Bone marrow (tissue), 2 donors: ENCODE results near the gene THAP2.
A peak's percentile ranks its signal among the peaks of the same experiment; 100 is the strongest.
"Not testable (repeated sequence)": the region's sequence is repeated elsewhere in the genome, so short reads cannot be mapped to it uniquely, and the experiment has no call there.

Experiments
- DNase-seq, 2 donors: peaks; one replicate each; lab custom pipeline; 2025; lab: John Stamatoyannopoulos, UW

THAP2 gene

DNA sequence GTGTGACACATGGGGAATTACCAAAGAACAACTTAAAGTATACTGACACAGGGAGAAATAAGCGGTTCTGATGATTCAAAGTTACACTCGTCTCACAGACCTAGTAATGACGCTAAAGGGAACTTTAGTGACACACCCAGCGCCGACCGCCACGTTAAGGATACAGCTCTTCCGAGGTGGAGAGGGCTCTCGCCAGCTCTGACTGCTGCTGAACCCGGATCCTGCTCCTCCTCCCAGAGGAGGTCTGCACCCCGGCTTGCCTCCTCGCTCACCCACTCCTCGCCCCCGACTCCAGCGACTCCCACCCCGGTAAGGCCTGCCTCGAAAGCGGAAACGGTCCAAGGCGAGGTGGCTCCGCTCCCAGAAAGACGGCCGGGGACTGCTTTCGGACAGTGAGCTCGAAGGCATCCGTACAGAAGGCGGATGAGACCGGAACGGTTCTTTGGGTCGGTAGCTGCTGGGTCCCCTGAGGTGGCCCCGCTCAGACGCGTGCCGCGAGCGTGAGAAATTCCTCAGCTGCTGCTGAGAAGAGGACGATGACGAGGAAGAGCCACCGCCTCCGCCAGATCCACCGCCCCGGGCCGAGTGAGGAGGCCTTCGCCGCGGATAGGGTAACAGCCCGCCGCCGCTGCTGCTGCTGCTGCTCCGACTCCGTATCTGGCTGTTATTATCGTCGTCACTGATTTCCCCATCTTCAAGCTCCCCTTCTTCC lies 1.1 kb upstream of the THAP2 start:
- DNase-seq: peak; percentile 49 to 87

DNA sequence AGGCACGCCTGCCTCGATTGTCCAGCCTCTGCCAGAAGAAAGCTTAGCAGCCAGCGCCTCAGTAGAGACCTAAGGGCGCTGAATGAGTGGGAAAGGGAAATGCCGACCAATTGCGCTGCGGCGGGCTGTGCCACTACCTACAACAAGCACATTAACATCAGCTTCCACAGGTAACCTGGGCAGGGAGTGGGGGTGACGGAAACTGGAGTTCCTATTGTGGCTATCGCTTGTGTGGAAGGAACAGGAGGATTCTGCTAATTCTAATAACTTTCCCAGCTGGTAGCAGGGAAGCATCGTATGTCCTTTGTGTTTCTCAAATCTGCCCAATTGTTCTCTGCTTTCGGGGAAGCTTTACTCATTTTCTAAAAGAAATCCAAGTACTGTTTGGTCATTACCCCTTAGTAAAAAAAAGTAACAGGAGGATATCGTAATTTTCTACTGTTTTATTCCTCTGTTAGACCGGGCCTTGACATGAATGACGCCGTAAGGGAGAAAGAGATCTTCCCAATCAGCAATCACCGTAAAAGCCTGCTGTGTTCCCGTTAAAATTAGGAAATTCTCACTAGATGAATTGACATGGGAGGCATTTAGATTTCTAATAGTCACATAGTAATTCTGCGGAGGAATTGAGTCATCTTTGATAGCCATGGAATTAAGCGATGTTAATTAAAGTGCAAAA lies 449 bp downstream of the THAP2 start:
- no peak for DNase-seq

DNA sequence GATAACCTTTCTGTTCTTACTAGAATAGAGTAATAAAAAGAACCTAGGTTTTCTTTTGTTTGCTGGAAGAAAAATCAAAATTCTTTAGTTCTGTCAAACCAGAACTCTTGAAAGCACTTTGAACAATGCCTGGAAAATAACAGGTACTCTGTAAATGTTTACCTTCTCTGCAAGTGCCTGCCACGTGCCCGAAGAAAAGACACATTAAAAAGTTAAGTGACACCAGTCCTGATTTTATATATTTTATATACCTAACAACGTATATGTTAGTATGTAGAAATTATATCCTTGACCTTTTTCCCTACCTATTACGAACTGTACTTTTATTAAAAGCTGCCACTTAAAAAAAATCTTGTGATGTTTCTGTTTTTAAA lies 976 bp downstream of the THAP2 start:
- no peak for DNase-seq

DNA sequence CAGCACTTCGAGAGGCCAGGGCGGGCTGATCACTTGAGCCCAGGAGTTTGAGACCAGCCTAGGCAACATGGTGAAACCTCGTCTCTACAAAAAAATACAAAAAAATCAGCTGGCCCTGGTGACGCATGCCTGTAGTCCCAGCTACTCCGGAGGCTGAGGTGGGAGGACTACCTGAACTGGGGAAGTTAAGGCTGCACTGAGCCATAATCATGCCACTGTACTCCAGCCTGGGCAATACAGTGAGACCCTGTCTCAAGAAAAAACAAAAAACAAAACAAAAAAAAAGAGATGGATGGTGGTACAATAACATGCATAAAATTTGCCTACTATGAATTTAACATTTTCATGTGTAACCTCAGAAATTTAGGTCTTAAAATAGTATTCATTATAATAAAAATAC lies 2.2 kb downstream of the THAP2 start:
- DNase-seq: no peak

DNA sequence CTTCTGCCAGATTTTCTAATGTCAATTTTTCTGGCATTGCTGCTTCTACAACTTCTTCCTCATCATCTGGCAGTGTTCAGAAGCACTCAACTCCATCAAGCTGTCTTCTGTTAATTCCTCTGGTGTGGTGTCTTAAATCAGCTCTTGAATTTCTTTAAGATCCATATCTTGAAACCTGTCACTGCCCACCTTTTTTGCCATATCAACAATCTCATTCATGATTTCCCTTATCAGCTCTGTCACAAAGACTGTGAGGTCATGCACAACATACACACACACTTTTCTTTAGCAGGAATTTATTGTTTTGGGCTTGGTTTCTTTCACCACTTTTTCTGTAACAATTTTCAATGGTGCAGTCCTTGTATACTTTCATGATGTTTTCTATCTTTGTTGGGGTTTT lies 7.2 kb downstream of the THAP2 start:
- DNase-seq: no peak

DNA sequence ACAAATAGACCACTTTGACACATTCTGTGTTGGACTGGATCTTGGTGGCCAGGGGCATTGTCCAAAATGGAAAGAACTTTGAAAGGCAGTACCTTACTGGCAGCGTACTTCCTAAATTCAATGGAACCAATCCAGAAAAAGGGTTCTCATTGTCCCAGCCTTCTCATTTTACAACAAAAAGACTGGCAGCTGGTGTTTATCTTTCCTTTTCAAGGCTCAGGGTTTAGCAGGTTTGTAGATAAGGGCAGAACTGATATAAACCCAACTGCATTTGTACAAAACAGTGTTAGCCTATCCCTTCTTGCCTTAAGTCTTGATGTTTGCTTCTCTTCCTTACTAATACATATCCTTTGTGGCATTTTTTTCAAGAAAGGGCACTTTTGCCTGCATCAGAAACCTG lies 7.7 kb downstream of the THAP2 start:
- DNase-seq: no peak

DNA sequence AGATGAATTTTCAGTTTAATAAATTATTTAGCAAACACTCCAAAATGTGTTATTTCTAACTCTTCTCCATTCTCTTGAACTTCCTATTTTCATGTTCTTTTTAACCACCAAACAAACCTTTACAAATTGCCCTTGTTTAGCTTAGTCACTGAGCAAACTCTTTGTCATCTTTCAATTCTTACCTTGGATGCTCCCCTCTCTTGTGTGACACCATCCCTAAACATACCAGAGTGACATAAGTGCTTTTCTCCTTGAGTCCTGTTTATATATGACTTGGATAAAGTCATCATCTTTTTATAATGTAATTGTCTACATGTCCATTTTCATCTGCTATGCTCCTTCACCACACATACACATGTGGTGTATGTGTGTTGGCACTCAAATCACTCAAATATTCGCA lies 18.4 kb downstream of the THAP2 start:
- peak in 1 of 2 donors; percentile 4 for DNase-seq

DNA sequence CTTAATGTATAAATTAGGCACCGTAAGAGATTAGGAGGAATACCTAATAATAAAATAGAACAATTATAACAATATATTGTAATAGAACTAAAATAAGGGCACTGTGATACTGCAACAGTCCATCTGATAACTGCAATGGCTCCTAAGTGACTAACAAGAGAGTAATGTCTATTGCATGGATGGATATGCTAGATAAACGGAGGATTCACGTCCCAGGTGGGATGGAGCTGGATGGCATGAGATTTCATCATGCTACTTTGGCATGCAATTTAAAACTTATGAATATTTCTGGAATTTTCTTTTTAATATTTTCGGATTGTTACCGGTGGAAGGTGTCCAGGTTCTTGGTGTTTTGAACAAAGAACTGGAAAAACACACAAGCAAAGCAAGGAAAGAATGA lies 19.5 kb downstream of the THAP2 start:
- DNase-seq: no peak

DNA sequence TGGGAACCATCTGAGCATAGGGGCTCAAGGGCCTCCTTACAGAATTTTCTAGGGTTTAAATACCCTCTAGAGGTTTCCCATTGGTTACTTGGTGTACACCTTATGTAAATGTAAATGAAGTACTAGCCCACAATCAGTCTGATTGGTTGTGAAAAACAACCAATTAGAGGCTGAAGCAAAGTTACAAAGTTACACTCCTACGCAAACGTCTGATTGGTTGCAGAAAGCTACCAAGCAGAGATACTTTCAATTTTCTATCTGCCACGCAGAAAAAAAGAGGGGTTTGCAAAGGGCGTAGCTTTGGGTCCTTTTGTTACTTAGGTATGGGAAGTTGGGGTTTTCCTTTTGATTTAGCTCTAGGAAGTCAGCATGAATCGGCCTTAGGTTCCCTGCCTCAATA lies 20.0 kb downstream of the THAP2 start:
- DNase-seq: no peak

DNA sequence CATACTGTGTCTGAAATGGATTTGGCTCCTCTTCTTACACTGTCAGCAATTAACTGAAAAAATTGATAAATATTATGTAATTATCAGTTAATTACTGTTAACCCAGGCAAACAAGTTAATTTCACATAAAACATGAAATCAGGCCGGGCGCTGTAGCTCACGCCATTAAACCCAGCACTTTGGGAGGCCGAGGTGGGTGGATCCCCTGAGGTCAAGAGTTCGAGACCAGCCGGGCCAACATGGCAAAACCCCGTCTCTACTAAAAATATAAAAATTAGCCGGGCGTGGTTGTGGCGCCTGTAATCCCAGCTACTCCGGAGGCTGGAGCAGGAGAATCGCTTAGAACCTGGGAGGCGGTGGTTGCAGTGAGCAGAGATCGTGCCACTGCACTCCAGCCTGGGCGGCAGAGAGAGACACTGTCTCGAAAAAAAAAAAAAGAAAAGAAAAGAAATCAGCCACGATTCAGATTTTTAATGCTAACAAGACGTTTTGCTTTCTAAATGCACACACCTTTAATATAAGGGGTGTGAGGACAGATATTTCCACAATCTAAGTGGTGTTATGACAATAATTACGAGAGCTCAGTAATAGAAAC lies 21.3 kb downstream of the THAP2 start:
- no peak for DNase-seq

DNA sequence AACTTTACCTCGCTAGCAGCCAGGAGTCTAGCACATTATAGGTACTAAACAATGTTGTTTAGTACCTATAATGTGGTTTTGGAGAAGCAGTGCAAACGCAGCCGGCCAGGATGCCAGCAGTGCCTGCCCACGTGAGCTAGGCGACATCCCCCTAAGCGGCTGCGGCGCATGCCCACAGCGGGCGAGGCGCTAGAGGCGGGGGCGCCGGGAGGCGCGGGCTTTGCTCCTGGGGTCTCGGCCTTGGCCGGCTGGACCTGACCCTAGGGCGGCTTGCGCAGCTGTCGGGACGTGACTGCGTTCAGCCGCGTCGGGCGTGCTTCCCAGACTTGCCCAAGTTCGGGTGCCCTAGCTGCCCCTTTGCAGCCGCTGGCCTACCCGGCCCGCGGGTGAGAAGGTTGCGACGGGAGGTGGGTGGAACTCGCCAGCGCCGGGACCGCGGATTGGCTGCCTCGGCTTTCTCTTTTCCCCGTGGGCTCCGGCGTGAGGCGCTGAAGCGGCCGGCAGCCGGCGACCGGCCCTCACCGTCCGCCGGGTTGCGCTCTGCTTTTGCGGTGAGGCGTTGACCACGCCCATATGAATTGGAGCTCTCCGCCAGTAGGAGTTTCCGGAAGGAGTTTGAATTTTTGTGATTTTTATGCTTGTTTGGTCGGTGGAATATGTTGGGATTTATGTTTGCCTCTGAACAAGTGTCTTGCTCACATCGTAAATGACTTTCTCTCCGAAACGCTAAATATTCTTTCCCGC lies 22.0 kb downstream of the THAP2 start, which contains the start of gene TMEM19:
Gene TMEM19 (plus strand): TSS at position 169 of the 744 bp plus-strand sequence. CDS start 599 bp downstream, outside the sequence.
- peak; percentile 73 to 77 for DNase-seq

DNA sequence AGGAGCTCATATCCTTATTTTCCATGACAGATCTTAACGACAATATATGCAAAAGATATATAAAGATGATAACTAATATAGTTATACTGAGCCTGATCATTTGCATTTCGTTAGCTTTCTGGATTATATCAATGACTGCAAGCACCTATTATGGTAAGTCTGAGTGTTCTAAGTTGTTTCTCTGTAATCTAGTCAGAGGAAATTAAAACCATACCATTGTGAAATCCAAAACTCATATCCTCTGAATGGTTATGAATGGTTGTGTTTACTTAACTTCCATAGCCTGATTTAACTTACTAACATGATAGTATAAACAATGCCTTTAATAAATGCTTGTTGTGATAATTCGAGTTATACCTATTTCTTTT lies 22.5 kb downstream of the THAP2 start:
- no peak for DNase-seq

DNA sequence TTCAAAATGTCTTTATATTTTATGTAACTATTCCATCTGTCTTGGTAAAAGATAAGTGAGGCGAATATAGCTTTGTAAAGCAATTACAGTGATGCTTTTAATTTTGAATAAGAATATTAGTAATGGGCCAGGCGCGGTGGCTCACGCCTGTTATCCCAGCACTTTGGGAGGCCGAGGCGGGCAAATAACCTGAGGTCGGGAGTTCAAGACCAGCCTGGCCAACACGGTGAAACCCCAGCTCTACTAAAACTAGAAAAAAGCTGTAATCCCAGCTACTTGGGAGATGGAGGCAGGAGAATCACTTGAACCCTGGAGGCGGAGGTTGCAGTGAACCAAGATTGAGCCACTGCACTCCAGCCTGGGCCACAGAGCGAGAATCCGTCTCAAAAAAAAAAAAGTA lies 23.1 kb downstream of the THAP2 start:
- DNase-seq: not testable (repeated sequence)

DNA sequence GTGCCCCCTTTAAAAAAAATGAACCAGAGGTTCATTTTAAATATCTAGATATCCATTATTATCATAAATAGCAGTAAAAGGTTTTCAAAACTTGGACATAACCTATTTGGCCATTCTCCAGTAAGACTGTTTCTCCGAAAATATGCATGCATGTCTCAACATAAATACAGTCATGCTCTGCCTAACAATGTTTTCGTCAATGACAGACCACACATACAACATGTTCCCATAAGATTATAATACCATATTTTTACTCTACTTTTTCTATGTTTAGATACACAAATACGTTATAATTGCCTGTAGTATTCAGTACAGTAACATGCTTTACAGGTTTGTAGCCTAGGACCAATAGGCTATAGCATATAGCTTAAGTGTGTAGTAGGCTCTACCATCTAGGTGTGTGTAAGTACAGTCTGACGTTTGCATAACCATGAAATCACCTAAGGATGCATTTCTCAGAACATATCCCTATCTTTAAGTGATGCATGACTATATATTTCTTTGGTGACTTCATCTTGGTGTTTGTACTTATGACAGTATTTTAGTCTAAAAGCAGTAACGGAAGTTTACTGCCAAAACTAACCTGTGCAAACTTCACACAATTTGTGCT lies 25.0 kb downstream of the THAP2 start:
- no peak for DNase-seq

DNA sequence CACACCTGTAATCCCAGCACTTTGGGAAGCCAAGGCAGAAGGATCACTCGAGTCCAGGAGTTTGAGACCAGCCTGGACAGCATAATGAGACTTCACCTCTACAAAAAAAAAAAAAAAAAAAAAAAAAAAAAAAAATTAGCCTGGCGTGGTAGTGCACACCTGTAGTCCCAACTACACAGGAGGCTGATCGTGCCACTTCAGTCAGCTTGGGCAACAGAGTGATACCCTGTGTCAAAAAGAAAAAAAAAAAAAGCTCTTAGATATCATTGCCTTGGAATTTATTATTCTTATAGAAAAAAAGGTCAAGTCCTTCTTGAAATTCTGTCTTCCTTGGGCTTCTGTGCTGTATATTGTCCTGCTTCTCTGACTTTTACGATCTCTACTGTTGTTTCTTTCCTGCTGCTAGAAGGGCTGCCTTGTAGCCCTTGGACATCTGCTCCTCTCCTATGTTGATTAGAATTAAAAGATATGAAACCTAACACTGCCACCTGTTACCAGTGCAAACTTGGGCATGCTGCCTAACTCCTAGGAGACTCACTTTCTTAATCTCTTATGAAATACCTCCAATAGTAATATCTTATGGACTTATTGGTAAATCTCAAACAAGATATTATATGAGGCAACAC lies 27.5 kb downstream of the THAP2 start:
- no peak for DNase-seq

DNA sequence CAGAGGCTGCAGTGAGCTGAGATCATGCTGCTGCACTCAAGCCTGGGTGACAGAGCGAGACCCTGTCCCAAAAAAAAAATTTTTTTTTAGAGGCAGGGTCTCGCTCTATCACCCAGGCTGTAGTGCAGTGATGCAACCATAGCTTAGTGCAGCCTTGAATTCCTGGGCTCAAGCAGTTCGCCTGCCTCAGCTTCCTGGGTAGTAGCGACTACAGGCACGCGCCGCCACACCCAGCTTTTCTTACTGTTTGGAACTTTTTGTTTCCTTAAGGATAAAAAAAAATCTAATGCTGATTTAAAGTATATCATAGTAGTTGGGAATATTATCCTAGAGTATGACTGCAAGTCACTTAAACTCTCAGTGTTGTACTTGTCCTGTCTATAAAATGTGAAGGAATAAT lies 29.0 kb downstream of the THAP2 start:
- DNase-seq: no peak

DNA sequence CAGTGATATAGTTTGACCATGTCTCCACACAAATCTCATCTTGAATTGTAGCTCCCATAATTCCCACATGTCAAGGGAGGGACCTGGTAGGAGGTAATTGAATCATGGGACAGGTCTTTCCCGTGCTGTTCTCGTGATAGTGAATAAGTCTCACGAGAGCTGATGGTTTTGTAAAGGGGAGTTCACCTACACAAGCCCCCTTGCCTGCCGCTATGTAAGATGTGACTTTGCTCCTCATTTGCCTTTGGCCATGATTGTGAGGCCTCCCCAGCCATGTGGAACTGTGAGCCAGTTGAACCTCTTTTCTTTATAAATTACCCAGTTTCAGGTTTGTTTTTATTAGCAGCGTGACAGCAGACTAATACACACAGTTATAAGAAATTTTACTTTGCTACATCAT lies 29.6 kb downstream of the THAP2 start:
- not testable (repeated sequence) for DNase-seq

DNA sequence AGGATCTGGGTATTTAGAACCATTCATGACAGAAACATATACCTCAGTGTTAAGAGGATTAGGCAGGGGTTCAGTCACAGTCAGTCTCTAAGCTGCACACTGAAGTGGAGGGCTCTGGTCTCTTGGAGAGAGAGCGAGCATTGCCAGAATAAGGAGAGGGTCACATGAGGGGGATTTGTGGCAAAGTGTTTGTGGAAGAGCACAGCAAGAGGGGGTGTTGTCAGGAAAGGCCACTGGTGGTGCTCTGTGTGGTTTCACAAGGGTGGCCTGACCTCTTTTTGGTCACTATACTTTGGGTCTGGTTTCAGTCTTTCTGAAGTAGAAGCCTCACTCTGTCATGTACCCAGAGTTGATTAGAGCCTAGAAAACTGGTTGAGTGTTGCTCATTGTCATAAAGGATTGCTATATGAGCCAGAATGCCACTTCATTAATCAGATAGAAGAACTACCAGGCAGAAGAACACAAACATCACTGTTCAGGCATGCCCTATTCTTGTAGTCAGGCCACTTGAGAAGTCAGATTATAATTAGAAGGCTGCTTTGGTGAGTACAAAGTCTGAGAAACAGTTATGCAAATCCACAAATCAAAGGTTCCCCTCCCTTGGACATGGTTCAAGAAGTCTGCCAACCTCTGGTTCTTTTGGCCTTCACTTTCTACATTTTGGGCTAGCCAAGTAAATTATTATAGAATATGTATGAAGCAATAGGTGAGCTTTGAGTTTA lies 30.2 kb downstream of the THAP2 start:
- no peak for DNase-seq

DNA sequence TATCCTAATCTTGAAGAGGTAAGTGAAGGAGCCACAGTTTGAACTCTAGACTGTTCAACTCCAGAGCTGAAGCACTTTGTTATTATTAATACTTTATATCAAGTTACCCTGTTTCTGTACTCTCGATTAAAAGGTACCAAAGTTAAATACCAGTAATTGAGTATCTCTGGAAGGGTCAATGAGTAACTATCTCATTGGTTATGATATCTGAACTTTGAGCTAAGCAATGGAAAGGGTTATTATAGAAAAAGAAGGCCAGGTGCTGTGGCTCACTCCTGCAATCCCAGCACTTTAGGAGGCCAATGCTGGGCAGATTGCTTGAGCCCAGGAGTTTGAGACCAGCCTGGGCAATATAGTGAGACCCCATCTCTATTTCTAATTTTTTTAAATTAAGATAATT lies 31.7 kb downstream of the THAP2 start:
- no peak for DNase-seq

DNA sequence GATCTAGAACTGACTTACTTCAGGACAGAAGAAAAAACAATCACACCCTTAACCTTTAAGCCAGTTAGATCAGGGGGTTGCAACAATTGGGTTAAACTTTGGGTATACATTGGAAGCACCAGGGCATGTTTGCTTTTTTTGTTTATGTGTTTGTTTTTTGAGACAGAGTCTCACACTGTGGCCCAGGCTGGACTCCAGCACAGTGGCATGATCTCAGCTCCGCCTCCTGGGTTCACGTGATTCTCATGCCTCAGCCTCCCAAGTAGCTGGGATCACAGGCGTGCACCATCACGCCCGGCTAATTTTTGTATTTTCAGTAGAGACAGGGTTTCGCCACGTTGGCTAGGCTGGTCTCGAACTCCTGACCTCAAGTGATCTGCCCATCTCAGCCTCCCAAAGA lies 38.1 kb downstream of the THAP2 start:
- not testable (repeated sequence) for DNase-seq

DNA sequence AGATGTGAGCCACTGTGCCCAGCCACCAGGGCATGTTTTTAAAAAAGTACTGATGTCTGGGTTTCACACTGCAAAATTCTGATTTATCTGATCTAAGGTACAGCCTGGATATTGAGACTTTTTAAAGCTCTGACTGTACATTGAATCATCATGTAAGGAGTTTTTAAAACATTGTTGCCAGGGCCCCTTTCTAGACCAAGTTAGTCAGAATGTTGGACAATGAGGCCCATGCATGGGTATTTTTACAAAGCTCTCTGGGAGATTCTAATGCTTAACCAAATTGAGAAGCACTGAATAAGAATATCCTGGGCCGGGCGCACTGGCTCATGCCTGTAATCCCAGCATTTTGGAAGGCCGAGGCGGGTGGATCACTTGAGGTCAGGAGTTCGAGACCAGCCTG lies 38.5 kb downstream of the THAP2 start:
- DNase-seq: no peak
